Activated gamma-delta T cell (primary cell): ENCODE measurements around the gene LDLRAD2.

ENCODE experiments used
- DNase-seq: peaks from one replicate; lab custom pipeline; 2025; lab: John Stamatoyannopoulos, UW

LDLRAD2 gene

GRCh38 chr1:21842606-21843162, 30.6 kb downstream of the LDLRAD2 start:
- DNase-seq: no peak

- no peak for DNase-seq
Observed at GRCh38 chr1:21843208-21843607, 31.1 kb downstream of the LDLRAD2 start.

GRCh38 chr1:21843996-21844395, 31.9 kb downstream of the LDLRAD2 start:
- no peak for DNase-seq

GRCh38 chr1:21845646-21846641, 33.9 kb downstream of the LDLRAD2 start:
- DNase-seq: no peak

GRCh38 chr1:21847223-21848205, 35.4 kb downstream of the LDLRAD2 start:
- DNase-seq: no peak

GRCh38 chr1:21848524-21849174, 36.6 kb downstream of the LDLRAD2 start:
- no peak for DNase-seq

GRCh38 chr1:21849909-21850576, 38.0 kb downstream of the LDLRAD2 start:
- DNase-seq: no peak

- DNase-seq: no peak
Observed at GRCh38 chr1:21851430-21852250, 39.6 kb downstream of the LDLRAD2 start.

- no peak for DNase-seq
Observed at GRCh38 chr1:21852282-21853130, 40.4 kb downstream of the LDLRAD2 start.

- no peak for DNase-seq
Observed at GRCh38 chr1:21853131-21853427, 41.0 kb downstream of the LDLRAD2 start.

GRCh38 chr1:21854090-21854750, 42.2 kb downstream of the LDLRAD2 start:
- no peak for DNase-seq

- no peak for DNase-seq
Observed at GRCh38 chr1:21854751-21855131, 42.7 kb downstream of the LDLRAD2 start.

- no peak for DNase-seq
Observed at GRCh38 chr1:21855257-21856096, 43.4 kb downstream of the LDLRAD2 start.

GRCh38 chr1:21857142-21857839, 45.2 kb downstream of the LDLRAD2 start:
- DNase-seq: no peak

- DNase-seq: no peak
Observed at GRCh38 chr1:21857840-21858670, 46.0 kb downstream of the LDLRAD2 start.

- DNase-seq: no peak
Observed at GRCh38 chr1:21859669-21860179, 47.7 kb downstream of the LDLRAD2 start.
